Lower leg skin (tissue), 3 donors: Measurements from ENCODE around the gene ATP4B.

Experiments used
- CTCF ChIP-seq, 3 donors: fragments of 450-650 bp; IDR thresholded peaks; one replicate each; pipeline ENCODE4 v1.5.1; 2016; ENCODE audit warnings: antibody characterized with exemption in 3 of 3, mild to moderate bottlenecking in 3 of 3, moderate library complexity in 2 of 3
- POLR2A ChIP-seq, 2 donors: fragments of 450-650 bp; IDR thresholded peaks; one replicate each; pipeline ENCODE4 v1.6.1; 2016 to 2017; ENCODE audit warnings: antibody characterized with exemption in 2 of 2, mild to moderate bottlenecking in 1 of 2, moderate library complexity in 1 of 2

DNA sequence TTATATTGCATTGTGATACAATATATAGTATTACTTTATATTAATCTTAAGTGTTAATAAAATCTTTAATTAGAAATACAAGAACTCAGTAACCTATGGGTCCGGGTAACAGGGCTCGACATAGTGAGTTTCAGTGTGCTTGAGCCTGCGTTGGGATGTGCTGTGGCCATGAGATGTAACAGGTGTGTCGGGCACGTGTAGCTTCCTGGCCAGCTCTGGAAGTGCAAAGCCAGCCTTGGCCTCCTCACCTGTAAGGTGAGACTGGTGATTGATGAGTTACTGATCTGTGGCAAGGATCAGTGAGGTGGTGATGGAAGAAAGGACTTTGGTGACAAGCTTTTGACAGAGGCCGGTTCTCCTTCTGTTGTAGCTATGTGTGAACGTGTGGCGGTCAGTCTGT, 19.2 kb downstream of the ATP4B start:
- TF ChIP-seq CTCF (IDR thresholded peaks at IDR 0.05) (no peak), POLR2A (IDR thresholded peaks at IDR 0.05) (no peak)
